ENCODE data around the gene GLOD4. TPM values are rescaled to one million over a fixed set of nuclear protein-coding genes. Genes with fewer than 3 reads are reported as not detected.
A peak's percentile ranks its signal among the peaks of the same experiment; 100 is the strongest.

The GLOD4 gene
- total RNA-seq, 1 donor from 2014 or later = 79.9 TPM

GRCh38 chr17:826778-827177 is 44.7 kb upstream of the GLOD4 start:
- Mint-ChIP-seq H3K27me3 (no peaks in the 10 kb centered on the region), H3K9me3 (ENCODE audit: low read depth) (no peaks in the 10 kb centered on the region), H3K4me1 (ENCODE audit: low read depth) (no peaks in the 10 kb centered on the region), H3K27ac (no peak overlapping the region), H3K4me3 (ENCODE audit: low read depth) (no peak overlapping the region), H3K36me3 (ENCODE audit: insufficient read depth) (peaks cover 7% of the 10 kb centered on the region)
- DNase-seq (ENCODE audit: low spot score, unreplicated experiment) = no peak
- TF ChIP-seq CTCF (IDR thresholded peaks at IDR 0.05; ENCODE audit: unreplicated experiment) = no peak

DNA sequence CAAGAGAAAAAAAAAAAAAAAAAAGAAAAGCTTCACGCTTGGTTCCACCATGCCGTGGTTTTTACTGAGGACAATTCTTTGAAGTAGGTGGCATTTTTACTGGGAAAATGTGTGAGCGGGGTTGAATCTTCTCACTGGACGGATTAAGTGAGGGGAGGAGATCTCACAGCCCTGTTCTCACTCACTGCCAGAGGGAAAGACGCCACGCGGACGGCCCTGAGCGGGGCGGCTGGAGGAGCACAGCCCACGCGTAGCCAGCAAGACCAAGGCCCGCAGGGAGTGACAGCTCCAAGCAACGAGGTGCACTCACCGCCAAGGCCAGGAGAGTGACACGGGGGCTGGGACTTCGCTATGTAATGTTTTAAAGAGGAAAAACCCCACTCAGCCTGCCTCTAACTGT is 43.1 kb upstream of the GLOD4 start:
- H3K27ac Mint-ChIP-seq = no peak overlapping the region
- no peaks in the 10 kb centered on the region for H3K9me3 Mint-ChIP-seq (ENCODE audit: low read depth)
- H3K27me3 Mint-ChIP-seq = no peaks in the 10 kb centered on the region
- DNase-seq (ENCODE audit: low spot score, unreplicated experiment) = no peak
- no peak for TF ChIP-seq CTCF (IDR thresholded peaks at IDR 0.05; ENCODE audit: unreplicated experiment)
- peaks cover 6% of the 10 kb centered on the region for H3K36me3 Mint-ChIP-seq (ENCODE audit: insufficient read depth)
- no peak overlapping the region for H3K4me3 Mint-ChIP-seq (ENCODE audit: low read depth)
- no peaks in the 10 kb centered on the region for H3K4me1 Mint-ChIP-seq (ENCODE audit: low read depth)

- Mint-ChIP-seq H3K36me3 (ENCODE audit: insufficient read depth) (peaks cover 6% of the 10 kb centered on the region), H3K4me3 (ENCODE audit: low read depth) (no peak overlapping the region)
Measured at GRCh38 chr17:824378-824777, 42.3 kb upstream of the GLOD4 start.

GRCh38 chr17:823501-823902 is 41.4 kb upstream of the GLOD4 start:
- peak overlapping the region; percentile 7 for H3K27ac Mint-ChIP-seq
- DNase-seq (ENCODE audit: low spot score, unreplicated experiment) = no peak
- no peak overlapping the region for H3K4me3 Mint-ChIP-seq (ENCODE audit: low read depth)
- H3K27me3 Mint-ChIP-seq = no peaks in the 10 kb centered on the region
- TF ChIP-seq CTCF (IDR thresholded peaks at IDR 0.05; ENCODE audit: unreplicated experiment) = no peak
- peaks cover 6% of the 10 kb centered on the region for H3K36me3 Mint-ChIP-seq (ENCODE audit: insufficient read depth)
- H3K9me3 Mint-ChIP-seq (ENCODE audit: low read depth) = no peaks in the 10 kb centered on the region
- H3K4me1 Mint-ChIP-seq (ENCODE audit: low read depth) = no peaks in the 10 kb centered on the region

More at GRCh38 chr17:824378-824777, 42.3 kb upstream of the GLOD4 start:
- no peaks in the 10 kb centered on the region for H3K4me1 Mint-ChIP-seq (ENCODE audit: low read depth)
- no peaks in the 10 kb centered on the region for H3K9me3 Mint-ChIP-seq (ENCODE audit: low read depth)
- no peak for TF ChIP-seq CTCF (IDR thresholded peaks at IDR 0.05; ENCODE audit: unreplicated experiment)
- DNase-seq (ENCODE audit: low spot score, unreplicated experiment) = no peak
- no peak overlapping the region for H3K27ac Mint-ChIP-seq
- H3K27me3 Mint-ChIP-seq = no peaks in the 10 kb centered on the region

GRCh38 chr17:819251-819650 is 37.2 kb upstream of the GLOD4 start:
- Mint-ChIP-seq H3K27ac (peak overlapping the region; percentile 59), H3K27me3 (no peaks in the 10 kb centered on the region), H3K36me3 (ENCODE audit: insufficient read depth) (peaks cover 9% of the 10 kb centered on the region), H3K9me3 (ENCODE audit: low read depth) (no peaks in the 10 kb centered on the region), H3K4me3 (ENCODE audit: low read depth) (no peak overlapping the region), H3K4me1 (ENCODE audit: low read depth) (no peaks in the 10 kb centered on the region)
- no peak for DNase-seq (ENCODE audit: low spot score, unreplicated experiment)
- TF ChIP-seq CTCF (IDR thresholded peaks at IDR 0.05; ENCODE audit: unreplicated experiment) = no peak
